ENCODE measurements around the gene ADGRL3. TPM values are rescaled to one million over a fixed set of nuclear protein-coding genes. Genes with fewer than 3 reads are reported as not detected.

The ADGRL3 gene
- total and polyA plus RNA-seq, 2 donors (not counting 1 experiment from before 2014, with no cell fraction given) = not detected

DNA sequence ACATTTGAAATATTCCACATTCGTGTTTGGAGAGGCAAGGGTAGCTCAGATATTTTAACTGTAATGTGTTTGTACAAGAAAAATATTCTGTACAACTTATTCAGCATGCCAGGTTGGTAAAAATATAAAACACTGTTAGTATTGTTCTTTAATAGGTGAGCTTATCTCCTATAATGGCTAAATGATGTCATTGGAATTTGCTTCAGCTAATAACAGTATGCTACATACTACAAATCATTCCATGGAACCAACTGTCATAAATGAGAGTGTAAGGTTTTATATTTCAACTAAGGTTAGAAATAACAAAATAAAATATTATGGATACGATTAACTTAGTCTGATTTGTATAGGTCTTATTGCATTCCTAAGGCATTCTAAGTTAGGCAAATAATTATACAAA is 206.6 kb downstream of the ADGRL3 start:
- H3K27ac ChIP-seq (ENCODE audit: low read length in 2 of 2) = no peak overlapping the region
- no peak for TF ChIP-seq EZH2 (IDR thresholded peaks at IDR 0.05; ENCODE audit: borderline replicate concordance, insufficient read depth, low read depth, low read length, poor library complexity, severe bottlenecking)
- TF ChIP-seq CTCF (IDR thresholded peaks at IDR 0.05) = no peak
- DNase-seq (no peak), ATAC-seq (ENCODE audit: low read depth) (no peak)
- no peaks in the 10 kb centered on the region for H3K4me1 Mint-ChIP-seq
- no peak overlapping the region for H3K4me3 ChIP-seq (ENCODE audit: control extremely low read depth in 1 of 5, extremely low read depth in 1 of 5, insufficient read depth in 1 of 5, low read depth in 2 of 5, low read length in 4 of 5)
- ChIA-PET CTCF (no interaction called here), POLR2A (no interaction called here)
- no peaks in the 10 kb centered on the region for H3K27me3 ChIP-seq (replicated peaks in 1 of 4; ENCODE audit: control extremely low read depth in 1 of 4, control insufficient read depth in 3 of 4, insufficient read depth in 4 of 4, low read length in 3 of 4)
- H2AFZ ChIP-seq (ENCODE audit: insufficient read depth, low read depth, low read length, poor library complexity, severe bottlenecking) = no peak overlapping the region
- no peaks in the 10 kb centered on the region for H3K9me3 ChIP-seq (ENCODE audit: control extremely low read depth in 1 of 3, control insufficient read depth in 2 of 3, insufficient read depth in 1 of 3, low read length in 2 of 3)
- intact Hi-C loops (cut with micrococcal nuclease) = no loop called here
- no peaks in the 10 kb centered on the region for H3K36me3 ChIP-seq (replicated peaks in 1 of 2; ENCODE audit: control extremely low read depth in 1 of 2, control insufficient read depth in 1 of 2, extremely low read depth in 1 of 2, insufficient read depth in 2 of 2, low read length in 1 of 2)
- H3K4me3 Mint-ChIP-seq = no peak overlapping the region
- H3K79me2 ChIP-seq (ENCODE audit: control insufficient read depth, insufficient read depth, low read length) = no peaks in the 10 kb centered on the region
- no peaks in the 10 kb centered on the region for H3K27me3 Mint-ChIP-seq
- H3K27ac Mint-ChIP-seq = no peak overlapping the region
- no peak overlapping the region for H3K9ac ChIP-seq (ENCODE audit: low read length)
- no CpG with 5 or more reads among the region's 2 CpGs for WGBS (ENCODE audit: insufficient coverage)
- H3K4me2 ChIP-seq (replicated peaks; ENCODE audit: low read depth, low read length, poor library complexity, severe bottlenecking) = no peak overlapping the region
- no peaks in the 10 kb centered on the region for H3K9me3 Mint-ChIP-seq (ENCODE audit: insufficient read depth)
- H3K4me1 ChIP-seq (ENCODE audit: control insufficient read depth in 2 of 2, insufficient read depth in 2 of 2, low read length in 2 of 2) = no peaks in the 10 kb centered on the region
- no peaks in the 10 kb centered on the region for H4K20me1 ChIP-seq (ENCODE audit: control insufficient read depth, insufficient read depth, low read length, poor library complexity, severe bottlenecking)

GRCh38 chr4:61407642-61408618 is 207.8 kb downstream of the ADGRL3 start:
- ChIA-PET CTCF (no interaction called here), POLR2A (no interaction called here)
- DNase-seq (no peak), ATAC-seq (ENCODE audit: low read depth) (no peak)
- Histone ChIP-seq H3K4me3 (ENCODE audit: control extremely low read depth in 1 of 5, extremely low read depth in 1 of 5, insufficient read depth in 1 of 5, low read depth in 2 of 5, low read length in 4 of 5) (no peak overlapping the region), H3K27ac (ENCODE audit: low read length in 2 of 2) (no peak overlapping the region), H3K4me2 (replicated peaks; ENCODE audit: low read depth, low read length, poor library complexity, severe bottlenecking) (no peak overlapping the region), H2AFZ (ENCODE audit: insufficient read depth, low read depth, low read length, poor library complexity, severe bottlenecking) (no peak overlapping the region), H4K20me1 (ENCODE audit: control insufficient read depth, insufficient read depth, low read length, poor library complexity, severe bottlenecking) (no peaks in the 10 kb centered on the region), H3K9ac (ENCODE audit: low read length) (no peak overlapping the region), H3K36me3 (replicated peaks in 1 of 2; ENCODE audit: control extremely low read depth in 1 of 2, control insufficient read depth in 1 of 2, extremely low read depth in 1 of 2, insufficient read depth in 2 of 2, low read length in 1 of 2) (no peaks in the 10 kb centered on the region), H3K27me3 (replicated peaks in 1 of 4; ENCODE audit: control extremely low read depth in 1 of 4, control insufficient read depth in 3 of 4, insufficient read depth in 4 of 4, low read length in 3 of 4) (no peaks in the 10 kb centered on the region), H3K9me3 (ENCODE audit: control extremely low read depth in 1 of 3, control insufficient read depth in 2 of 3, insufficient read depth in 1 of 3, low read length in 2 of 3) (no peaks in the 10 kb centered on the region), H3K79me2 (ENCODE audit: control insufficient read depth, insufficient read depth, low read length) (no peaks in the 10 kb centered on the region), H3K4me1 (ENCODE audit: control insufficient read depth in 2 of 2, insufficient read depth in 2 of 2, low read length in 2 of 2) (no peaks in the 10 kb centered on the region)
- no peaks in the 10 kb centered on the region for H3K9me3 Mint-ChIP-seq (ENCODE audit: insufficient read depth)
- no CpG with 5 or more reads among the region's 7 CpGs for WGBS (ENCODE audit: insufficient coverage)
- H3K27me3 Mint-ChIP-seq = no peaks in the 10 kb centered on the region
- no peaks in the 10 kb centered on the region for H3K4me1 Mint-ChIP-seq
- H3K4me3 Mint-ChIP-seq = no peak overlapping the region
- no peak for TF ChIP-seq EZH2 (IDR thresholded peaks at IDR 0.05; ENCODE audit: borderline replicate concordance, insufficient read depth, low read depth, low read length, poor library complexity, severe bottlenecking)
- no peak for TF ChIP-seq CTCF (IDR thresholded peaks at IDR 0.05)
- H3K27ac Mint-ChIP-seq = no peak overlapping the region
- intact Hi-C loops (cut with micrococcal nuclease) = no loop called here

All from B cell (primary cell).